Transverse colon (tissue), 4 donors: Measurements from ENCODE around the gene TRPM2. TPM values are rescaled to one million over a fixed set of nuclear protein-coding genes. Genes with fewer than 3 reads are reported as not detected.

Experiments
- DNase-seq: peaks from one replicate; pipeline ENCODE4 v3.0.0-alpha.2; 2019
- H3K27ac ChIP-seq, 4 donors: fragments of 200-600 bp; sonication (generic); 2 replicates each; pipeline ENCODE4 v1.5.1; 2016 to 2018; ENCODE audit warnings: inconsistent platforms in 4 of 4
- H3K27me3 ChIP-seq: fragments of 200-600 bp; sonication (generic); 2 replicates; pipeline ENCODE4 v1.5.1; 2017; ENCODE audit warnings: inconsistent platforms
- H3K36me3 ChIP-seq, 4 donors: fragments of 200-600 bp; sonication (generic); 2 replicates each; pipeline ENCODE4 v1.5.1; 2017 to 2019; ENCODE audit warnings: inconsistent platforms in 4 of 4
- H3K4me1 ChIP-seq, 4 donors: fragments of 200-600 bp; sonication (generic); 2 replicates each; pipeline ENCODE4 v1.5.1; 2017 to 2020; ENCODE audit warnings: inconsistent platforms in 4 of 4
- H3K4me3 ChIP-seq, 4 donors: fragments of 200-600 bp; sonication (generic); 1 replicate in 1 of 4; 2 replicates in 3 of 4; pipeline versions ENCODE4 v1.5.1 to v1.6.1; 2017 to 2019; ENCODE audit warnings: inconsistent platforms in 4 of 4
- H3K9me3 ChIP-seq, 2 donors: fragments of 200-600 bp; sonication (generic); 2 replicates each; pipeline ENCODE4 v1.5.1; 2017 to 2019; ENCODE audit warnings: inconsistent platforms in 2 of 2
- EP300 ChIP-seq: sonication (generic); formaldehyde crosslinking; IDR thresholded peaks from one replicate; pipeline ENCODE4 v1.6.1; 2017; ENCODE audit warnings: antibody characterized with exemption, low read depth
- POLR2A ChIP-seq: fragments of 450-650 bp; IDR thresholded peaks from one replicate; pipeline ENCODE4 v1.6.1; 2016; ENCODE audit warnings: antibody characterized with exemption, mild to moderate bottlenecking, moderate library complexity
- POLR2AphosphoS5 ChIP-seq, 3 donors: sonication (generic); formaldehyde crosslinking; IDR thresholded peaks; one replicate each; pipeline ENCODE4 v1.6.1; 2016; ENCODE audit warnings: antibody characterized with exemption in 3 of 3
- WGBS, 2 donors: methylation state at CpG; one replicate each; pipeline ENCODE4 v1.1.5; 2018; ENCODE audit warnings: low coverage in 1 of 2; 5-methylcytosine and 5-hydroxymethylcytosine counted together
- in situ Hi-C, 4 donors: fragments of 200-750 bp; cut with MboI; loops; one replicate each; pipeline versions ENCODE4 v1.15.0 to v1.15.1; 2017; ENCODE audit warnings: low sequenced_read_pairs in 3 of 4, low pct_ligation_motif_present in 1 of 4, low pct_unique_long_range_greater_than_20kb in 1 of 4
- intact Hi-C: fragments of 100-400 bp; cut with DNase I; formaldehyde crosslinking; loops from one replicate; pipeline ENCODE4 v1.15.1; 2023; ENCODE audit warnings: low total_unique reads
- total RNA-seq, 4 donors: library from RNA; depleted of rRNA; stranded (reverse); fragments of >200 nt; gene quantifications; one replicate each; pipeline ENCODE4 v1.1.0, GENCODE V29; 2016
- TF ChIP-seq, protein P1 (sequence below), 5 experiments: fragments of 200-600 bp in 3 of 5; fragments of 450-650 bp in 2 of 5; sonication (generic) in 3 of 5; IDR thresholded peaks; 1 replicate in 2 of 5; 2 replicates in 3 of 5; pipeline ENCODE4 v1.5.1; 2016 to 2017; ENCODE audit warnings: antibody characterized with exemption in 5 of 5, inconsistent platforms in 3 of 5, mild to moderate bottlenecking in 2 of 5, moderate library complexity in 1 of 5

TRPM2 gene
- total RNA-seq, 4 donors from 2014 or later = 2.3 to 2.9 (median 2.6) TPM; not detected in 1

DNA sequence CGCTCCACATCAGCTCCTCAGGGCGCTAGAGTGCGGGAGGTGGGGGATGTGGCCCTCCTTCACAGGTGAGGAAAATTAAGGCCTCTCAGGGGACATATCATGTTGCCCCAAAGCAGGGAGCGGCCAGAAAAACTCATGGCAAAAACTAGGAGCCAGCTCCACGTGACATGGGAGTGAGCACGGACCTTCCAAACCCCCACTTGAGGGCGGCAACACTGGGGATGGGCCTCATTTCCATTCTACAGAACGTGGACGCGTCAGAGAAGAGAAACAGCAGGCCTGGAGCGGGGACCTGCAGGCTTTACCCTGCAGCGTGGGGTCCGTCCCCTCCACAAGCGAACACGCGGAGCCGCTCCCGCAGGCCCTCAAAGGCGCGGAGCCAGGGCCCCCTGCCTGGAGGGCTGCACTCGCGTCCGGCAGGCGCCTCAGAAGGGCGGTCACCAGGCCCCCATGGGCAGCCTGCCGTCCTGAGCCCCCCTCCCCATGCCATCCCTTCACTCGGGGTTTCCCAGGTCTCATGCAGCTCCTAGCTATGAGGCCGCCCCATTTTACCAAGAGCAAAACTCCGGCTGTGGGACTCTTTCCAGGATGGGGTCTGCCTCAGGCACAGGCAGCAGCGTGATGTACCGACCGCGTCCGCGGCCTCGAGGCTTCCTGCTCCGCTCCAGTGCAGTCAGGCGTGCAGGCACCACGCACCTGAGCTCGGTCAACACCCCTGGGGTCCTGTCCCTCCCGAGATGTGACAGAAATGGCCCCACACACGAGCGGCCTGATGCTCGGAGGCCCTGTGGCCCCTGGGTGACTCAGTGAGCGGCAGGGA lies 19.7 kb upstream of the TRPM2 start:
- no peaks in the 10 kb centered on the region for H3K9me3 ChIP-seq
- peaks cover 0 to 12% (median 11%) of the 10 kb centered on the region in 4 donors for H3K4me1 ChIP-seq
- no peak overlapping the region for H3K4me3 ChIP-seq
- in situ Hi-C loops = no loop called here
- intact Hi-C loops = loop anchor here (10.0 kb wide), 1 partner anchor 121 kb away; the partner anchor contains the start of gene LRRC3
- no peak for TF ChIP-seq EP300
- TF ChIP-seq POLR2A = no peak
- TF ChIP-seq, protein P1, sequence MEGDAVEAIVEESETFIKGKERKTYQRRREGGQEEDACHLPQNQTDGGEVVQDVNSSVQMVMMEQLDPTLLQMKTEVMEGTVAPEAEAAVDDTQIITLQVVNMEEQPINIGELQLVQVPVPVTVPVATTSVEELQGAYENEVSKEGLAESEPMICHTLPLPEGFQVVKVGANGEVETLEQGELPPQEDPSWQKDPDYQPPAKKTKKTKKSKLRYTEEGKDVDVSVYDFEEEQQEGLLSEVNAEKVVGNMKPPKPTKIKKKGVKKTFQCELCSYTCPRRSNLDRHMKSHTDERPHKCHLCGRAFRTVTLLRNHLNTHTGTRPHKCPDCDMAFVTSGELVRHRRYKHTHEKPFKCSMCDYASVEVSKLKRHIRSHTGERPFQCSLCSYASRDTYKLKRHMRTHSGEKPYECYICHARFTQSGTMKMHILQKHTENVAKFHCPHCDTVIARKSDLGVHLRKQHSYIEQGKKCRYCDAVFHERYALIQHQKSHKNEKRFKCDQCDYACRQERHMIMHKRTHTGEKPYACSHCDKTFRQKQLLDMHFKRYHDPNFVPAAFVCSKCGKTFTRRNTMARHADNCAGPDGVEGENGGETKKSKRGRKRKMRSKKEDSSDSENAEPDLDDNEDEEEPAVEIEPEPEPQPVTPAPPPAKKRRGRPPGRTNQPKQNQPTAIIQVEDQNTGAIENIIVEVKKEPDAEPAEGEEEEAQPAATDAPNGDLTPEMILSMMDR (IDR thresholded peaks at IDR 0.05) = no peak
- no peak for TF ChIP-seq POLR2AphosphoS5 (IDR thresholded peaks at IDR 0.05)
- H3K27me3 ChIP-seq = no peaks in the 10 kb centered on the region
- 66 to 85% methylated on average over 5 to 44 of the region's 45 CpGs for WGBS, 2 donors
- H3K36me3 ChIP-seq = peaks cover 0 to 4% (median 0%) of the 10 kb centered on the region in 4 donors
- DNase-seq = no peak
- H3K27ac ChIP-seq = no peak overlapping the region

DNA sequence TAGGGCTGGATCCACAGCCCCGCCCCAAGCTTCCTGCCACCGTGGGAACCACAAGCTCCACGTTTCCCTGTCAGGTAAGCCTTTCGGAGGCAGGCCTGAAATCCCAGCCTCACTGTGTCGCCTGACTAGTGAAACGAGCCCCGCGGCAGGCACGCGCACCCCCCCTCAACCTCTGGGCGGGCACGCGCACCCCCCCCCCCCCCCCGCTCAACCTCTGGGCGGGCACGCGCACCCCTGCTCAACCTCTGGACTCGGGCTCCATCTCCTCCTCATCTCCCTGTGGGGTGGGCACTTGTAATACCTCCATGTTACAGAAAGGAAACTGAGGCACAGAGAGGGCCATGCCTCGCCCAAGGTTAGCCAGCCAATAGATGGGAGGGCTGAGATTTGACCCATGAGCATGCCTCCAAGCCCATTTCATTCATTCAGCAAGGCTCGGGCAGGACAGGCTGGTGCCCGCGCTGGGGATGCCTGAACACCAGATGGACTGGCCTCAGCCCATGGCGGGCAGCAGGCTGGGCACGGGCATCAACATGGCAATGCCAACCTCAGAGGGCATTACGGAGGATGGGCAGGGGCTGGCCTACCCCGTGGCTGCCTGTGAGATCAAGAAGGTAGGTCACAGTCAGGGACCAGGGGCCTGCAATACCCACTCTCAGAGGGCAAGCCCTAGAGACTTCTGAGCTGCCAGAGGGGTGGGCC lies 18.9 kb upstream of the TRPM2 start:
- Histone ChIP-seq H3K4me3 (no peak overlapping the region), H3K4me1 (peaks cover 0 to 12% (median 11%) of the 10 kb centered on the region in 4 donors), H3K27me3 (no peaks in the 10 kb centered on the region), H3K36me3 (peaks cover 0 to 4% (median 0%) of the 10 kb centered on the region in 4 donors), H3K9me3 (no peaks in the 10 kb centered on the region), H3K27ac (no peak overlapping the region)
- in situ Hi-C loops = no loop called here
- TF ChIP-seq, protein P1 (IDR thresholded peaks at IDR 0.05) = no peak
- no peak for TF ChIP-seq POLR2A
- TF ChIP-seq POLR2AphosphoS5 (IDR thresholded peaks at IDR 0.05) = no peak
- TF ChIP-seq EP300 = no peak
- DNase-seq = no peak
- WGBS, 2 donors = 86% methylated on average over 12 of the region's 26 CpGs; no CpG with 5 or more reads in 1 of the 2 donors
- intact Hi-C loops = loop anchor here (10.0 kb wide), 1 partner anchor 120 kb away; the partner anchor contains the start of gene LRRC3

DNA sequence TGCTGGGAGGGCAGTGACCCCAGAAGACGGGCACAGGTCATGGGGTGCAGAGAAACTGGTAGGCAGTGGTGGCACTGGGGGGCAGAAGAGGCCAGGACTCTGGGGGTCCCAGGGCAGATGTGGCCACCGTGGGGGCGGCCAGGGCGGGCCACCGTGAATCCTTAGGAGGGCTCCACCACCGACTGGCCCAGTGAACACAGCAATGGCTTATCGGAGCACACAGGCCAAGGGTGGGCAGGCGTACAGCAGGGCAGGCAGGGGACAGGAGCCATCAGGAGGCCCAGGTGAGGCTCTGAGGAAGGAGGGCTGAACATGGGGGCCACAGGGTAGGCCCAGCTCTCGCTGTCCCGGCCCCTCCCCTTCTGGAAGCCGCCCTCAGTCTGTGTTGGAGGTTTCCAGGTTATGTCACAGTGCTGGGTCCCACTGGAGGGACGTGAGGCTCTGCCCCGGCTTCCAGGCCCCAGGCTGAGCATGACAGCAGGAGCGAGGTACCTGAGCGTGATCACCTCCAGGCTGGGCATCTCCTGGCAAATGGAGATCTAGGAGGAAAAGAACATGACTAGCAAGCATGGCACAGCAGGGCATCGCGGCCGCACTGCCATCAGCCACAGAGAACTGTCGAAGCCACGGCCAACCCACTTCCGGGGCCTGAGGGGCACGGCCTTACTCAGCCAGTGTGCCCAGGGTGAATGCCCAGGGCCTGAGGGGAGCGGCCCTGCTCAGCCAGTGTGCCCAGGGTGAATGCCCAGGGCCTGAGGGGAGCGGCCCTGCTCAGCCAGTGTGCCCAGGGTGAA lies 18.0 kb upstream of the TRPM2 start:
- Histone ChIP-seq H3K9me3 (no peaks in the 10 kb centered on the region), H3K4me1 (peaks cover 6 to 18% (median 14%) of the 10 kb centered on the region in 4 donors), H3K27me3 (no peaks in the 10 kb centered on the region), H3K36me3 (peaks cover 0 to 4% (median 0%) of the 10 kb centered on the region in 4 donors), H3K27ac (no peak overlapping the region), H3K4me3 (no peak overlapping the region)
- 87% methylated on average over 22 of the region's 24 CpGs; no CpG with 5 or more reads in 1 of the 2 donors for WGBS, 2 donors
- intact Hi-C loops = loop anchor here (10.0 kb wide), 1 partner anchor 119 kb away; the partner anchor contains the start of gene LRRC3
- in situ Hi-C loops = no loop called here
- TF ChIP-seq POLR2A = no peak
- no peak for TF ChIP-seq EP300
- TF ChIP-seq, protein P1 (IDR thresholded peaks at IDR 0.05) = no peak
- TF ChIP-seq POLR2AphosphoS5 (IDR thresholded peaks at IDR 0.05) = no peak
- no peak for DNase-seq
